Esophagus muscularis mucosa (tissue), 3 donors: ENCODE data around the gene EMX2.

Source experiments
- CTCF ChIP-seq, 3 experiments: fragments of 200-600 bp in 2 of 3; fragments of 450-650 bp in 1 of 3; sonication (generic) in 2 of 3; IDR thresholded peaks; one replicate each; pipeline ENCODE4 v1.5.1; 2017 to 2019; ENCODE audit warnings: antibody characterized with exemption in 3 of 3, mild to moderate bottlenecking in 2 of 3, moderate library complexity in 1 of 3
- EP300 ChIP-seq: sonication (generic); formaldehyde crosslinking; IDR thresholded peaks from one replicate; pipeline ENCODE4 v1.6.1; 2017; ENCODE audit warnings: antibody characterized with exemption

GRCh38 chr10:117496031-117496430, 46.5 kb upstream of the EMX2 start:
- TF ChIP-seq CTCF (IDR thresholded peaks at IDR 0.05) (no peak), EP300 (no peak)
